Trophoblast cell (in vitro differentiated cells and primary cell): ENCODE data around the gene CLDN2.

ENCODE experiments used
- DNase-seq, 2 donors: peaks; one replicate each; pipeline ENCODE4 v3.0.0-alpha.2; 2016
- H2AFZ ChIP-seq: 2 replicates; pipeline ENCODE4 v1.6.1; 2013; ENCODE audit warnings: low read length, moderate library complexity, mild to moderate bottlenecking; ENCODE audit not compliant: insufficient read depth, poor library complexity
- H2AK5ac ChIP-seq: 2 replicates; pipeline ENCODE4 v1.6.1; 2013; ENCODE audit warnings: mild to moderate bottlenecking, low read length
- H2BK120ac ChIP-seq: 2 replicates; pipeline ENCODE4 v1.6.1; 2013; ENCODE audit warnings: low read length, mild to moderate bottlenecking, moderate library complexity; ENCODE audit not compliant: insufficient read depth, poor library complexity
- H2BK12ac ChIP-seq: 2 replicates; pipeline ENCODE4 v1.6.1; 2013; ENCODE audit warnings: mild to moderate bottlenecking, low read length, moderate library complexity
- H2BK5ac ChIP-seq: 2 replicates; pipeline ENCODE4 v1.6.1; 2013; ENCODE audit warnings: low read length, low read depth, moderate library complexity, mild to moderate bottlenecking; ENCODE audit not compliant: poor library complexity
- H3K14ac ChIP-seq: 2 replicates; pipeline ENCODE4 v1.6.1; 2013; ENCODE audit warnings: mild to moderate bottlenecking, low read length
- H3K18ac ChIP-seq: 2 replicates; pipeline ENCODE4 v1.6.1; 2013; ENCODE audit warnings: mild to moderate bottlenecking, low read length
- H3K23ac ChIP-seq: 2 replicates; pipeline ENCODE4 v1.6.1; 2013; ENCODE audit warnings: low read length
- H3K27ac ChIP-seq: 2 replicates; pipeline ENCODE4 v1.5.1; 2013; ENCODE audit warnings: low read depth, mild to moderate bottlenecking, inconsistent platforms, low read length, moderate library complexity
- H3K27me3 ChIP-seq: 2 replicates; pipeline ENCODE4 v1.6.1; 2013; ENCODE audit warnings: inconsistent platforms, mild to moderate bottlenecking, low read length, moderate library complexity; ENCODE audit not compliant: insufficient read depth
- H3K36me3 ChIP-seq, 2 experiments: 1 replicate in 1 of 2; 2 replicates in 1 of 2; pipeline ENCODE4 v1.6.1; 2013; ENCODE audit warnings: low read length in 2 of 2, mild to moderate bottlenecking in 2 of 2, moderate library complexity in 1 of 2; ENCODE audit not compliant: insufficient read depth in 2 of 2, control insufficient read depth in 1 of 2
- H3K4ac ChIP-seq: 2 replicates; pipeline ENCODE4 v1.6.1; 2013; ENCODE audit warnings: low read depth, mild to moderate bottlenecking, low read length, moderate library complexity
- H3K4me1 ChIP-seq, 2 experiments: 1 replicate in 1 of 2; 2 replicates in 1 of 2; pipeline ENCODE4 v1.6.1; 2013; ENCODE audit warnings: low read length in 2 of 2, mild to moderate bottlenecking in 2 of 2, moderate library complexity in 1 of 2; ENCODE audit not compliant: insufficient read depth in 2 of 2, control insufficient read depth in 1 of 2
- H3K4me2 ChIP-seq: 2 replicates; pipeline ENCODE4 v1.6.1; 2013; ENCODE audit warnings: inconsistent platforms, mild to moderate bottlenecking, low read length, moderate library complexity
- H3K4me3 ChIP-seq: 2 replicates; pipeline ENCODE4 v1.5.1; 2013; ENCODE audit warnings: mild to moderate bottlenecking, low read depth, low read length, inconsistent platforms
- H3K79me1 ChIP-seq: one replicate; pipeline ENCODE4 v1.6.1; 2013; ENCODE audit warnings: low read length
- H3K79me2 ChIP-seq: 2 replicates; pipeline ENCODE4 v1.6.1; 2013; ENCODE audit warnings: low read length, mild to moderate bottlenecking; ENCODE audit not compliant: control insufficient read depth, insufficient read depth, poor library complexity
- H3K9ac ChIP-seq: 2 replicates; pipeline ENCODE4 v1.6.1; 2013; ENCODE audit warnings: mild to moderate bottlenecking, low read length
- H3K9me3 ChIP-seq: 2 replicates; pipeline ENCODE4 v1.6.1; 2013; ENCODE audit warnings: low read depth, mild to moderate bottlenecking, control low read depth, inconsistent platforms, low read length; ENCODE audit not compliant: insufficient read depth
- H4K12ac ChIP-seq: 2 replicates; pipeline ENCODE4 v1.6.1; 2013; ENCODE audit warnings: low read depth, mild to moderate bottlenecking, low read length, moderate library complexity
- H4K8ac ChIP-seq: 2 replicates; pipeline ENCODE4 v1.6.1; 2013; ENCODE audit warnings: low read depth, mild to moderate bottlenecking, low read length, moderate library complexity
- H4K91ac ChIP-seq: one replicate; pipeline ENCODE4 v1.6.1; 2013; ENCODE audit warnings: low read depth, mild to moderate bottlenecking, low read length, moderate library complexity
- WGBS: extraction: QIAGEN DNeasy Blood & Tissue Kit; methylation state at CpG from one replicate; pipeline ENCODE4 v1.1.7; 2013; ENCODE audit warnings: missing lambda C conversion rate; ENCODE audit not compliant: insufficient read length, insufficient coverage; ENCODE audit errors: extremely low coverage; 5-methylcytosine and 5-hydroxymethylcytosine counted together

The CLDN2 gene

GRCh38 chrX:106889468-106889867 lies 30.7 kb upstream of the CLDN2 start:
- Histone ChIP-seq H2BK120ac (no peak overlapping the region), H3K79me1 (no peaks in the 10 kb centered on the region), H3K9ac (no peak overlapping the region), H4K12ac (no peak overlapping the region), H3K9me3 (no peaks in the 10 kb centered on the region), H3K18ac (no peak overlapping the region), H4K91ac (no peak overlapping the region), H2AK5ac (no peak overlapping the region), H2BK5ac (no peak overlapping the region), H3K27me3 (no peaks in the 10 kb centered on the region), H3K14ac (no peak overlapping the region), H3K79me2 (no peaks in the 10 kb centered on the region), H2AFZ (no peak overlapping the region), H3K27ac (no peak overlapping the region), H3K4me2 (no peak overlapping the region), H3K4me1 (no peaks in the 10 kb centered on the region), H3K23ac (no peak overlapping the region), H3K36me3 (no peaks in the 10 kb centered on the region), H2BK12ac (no peak overlapping the region), H4K8ac (no peak overlapping the region), H3K4me3 (no peak overlapping the region), H3K4ac (no peak overlapping the region)
- DNase-seq: no peak
- no CpG with 5 or more reads among the region's 1 CpG for WGBS

DNA sequence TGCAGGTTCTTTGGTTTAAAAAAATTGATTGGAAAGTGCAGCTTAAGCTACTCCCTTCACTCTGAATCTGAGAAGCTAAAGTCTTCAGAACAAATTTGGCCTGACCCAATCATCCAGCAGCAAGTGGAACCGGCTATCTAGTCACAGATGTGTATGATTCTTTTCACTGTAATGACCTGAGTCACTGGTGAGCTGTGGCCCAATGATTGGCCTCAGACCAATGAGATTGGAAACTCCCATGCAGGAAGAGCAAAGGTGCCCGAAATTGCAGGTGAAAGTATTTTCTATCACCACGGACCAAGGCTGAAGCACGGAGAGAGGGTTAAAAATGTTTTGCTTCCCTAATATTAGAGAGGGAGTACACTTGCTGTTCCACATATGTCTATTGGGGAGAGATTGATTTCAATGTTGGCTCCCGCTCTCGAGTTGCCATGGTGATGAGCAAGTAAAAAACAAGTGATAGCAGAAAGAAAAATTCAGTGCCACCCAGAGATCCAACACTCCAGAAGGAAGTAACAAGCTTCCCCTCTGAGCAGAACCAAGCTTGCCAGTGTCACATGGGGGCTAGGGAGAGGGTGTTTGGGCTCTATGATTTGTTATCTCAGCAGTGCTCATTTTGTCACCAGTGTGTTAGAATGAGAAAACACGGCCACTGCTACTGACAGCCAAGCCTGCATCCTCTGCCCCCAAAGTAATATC lies 28.3 kb upstream of the CLDN2 start:
- no peaks in the 10 kb centered on the region for H3K79me2 ChIP-seq
- no peak overlapping the region for H2BK12ac ChIP-seq
- H4K91ac ChIP-seq: no peak overlapping the region
- no peak overlapping the region for H3K18ac ChIP-seq
- H2AK5ac ChIP-seq: no peak overlapping the region
- no peak overlapping the region for H3K4ac ChIP-seq
- no peak overlapping the region for H3K4me2 ChIP-seq
- H3K36me3 ChIP-seq: no peaks in the 10 kb centered on the region
- no peak overlapping the region for H2AFZ ChIP-seq
- H4K12ac ChIP-seq: no peak overlapping the region
- H2BK120ac ChIP-seq: no peak overlapping the region
- H3K14ac ChIP-seq: no peak overlapping the region
- H3K23ac ChIP-seq: no peak overlapping the region
- no peaks in the 10 kb centered on the region for H3K4me1 ChIP-seq
- no peak overlapping the region for H3K27ac ChIP-seq
- H3K27me3 ChIP-seq: no peaks in the 10 kb centered on the region
- no CpG with 5 or more reads among the region's 7 CpGs for WGBS
- peak in 1 of 2 donors; percentile 8 for DNase-seq
- H4K8ac ChIP-seq: no peak overlapping the region
- H3K9ac ChIP-seq: no peak overlapping the region
- no peak overlapping the region for H2BK5ac ChIP-seq
- no peaks in the 10 kb centered on the region for H3K9me3 ChIP-seq
- no peak overlapping the region for H3K4me3 ChIP-seq
- no peaks in the 10 kb centered on the region for H3K79me1 ChIP-seq

DNA sequence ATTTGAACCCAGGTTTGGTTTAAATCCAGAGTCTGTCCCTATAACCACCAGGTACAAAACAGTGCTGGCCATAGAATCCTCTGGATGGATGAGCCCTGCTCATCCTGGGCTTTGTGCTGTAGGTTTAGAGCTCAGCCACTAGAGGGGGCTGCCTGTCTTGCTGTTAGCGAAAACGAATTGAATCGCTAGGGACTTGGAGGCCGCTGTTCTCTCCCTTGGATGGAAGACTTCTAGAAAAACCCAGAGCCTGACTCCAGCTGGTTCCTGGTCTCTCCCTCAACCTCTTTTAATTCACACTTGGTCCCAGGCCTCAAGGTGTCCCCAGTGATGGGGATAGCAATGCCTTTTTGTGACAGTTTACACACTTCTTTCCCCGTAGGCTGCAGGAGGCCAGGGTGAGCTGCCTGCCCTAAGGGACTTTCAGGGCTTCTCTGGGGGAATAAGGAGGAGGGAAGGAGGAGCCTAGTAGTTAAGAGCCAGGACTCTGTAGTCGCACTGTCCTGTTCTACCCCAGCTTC lies 25.8 kb upstream of the CLDN2 start:
- H3K79me2 ChIP-seq: no peaks in the 10 kb centered on the region
- H3K36me3 ChIP-seq: no peaks in the 10 kb centered on the region
- DNase-seq: peak; percentile 49 to 80
- H4K8ac ChIP-seq: no peak overlapping the region
- H2AK5ac ChIP-seq: no peak overlapping the region
- H4K12ac ChIP-seq: no peak overlapping the region
- H3K4me2 ChIP-seq: no peak overlapping the region
- no peak overlapping the region for H3K18ac ChIP-seq
- no peaks in the 10 kb centered on the region for H3K79me1 ChIP-seq
- no peak overlapping the region for H3K4ac ChIP-seq
- no peak overlapping the region for H3K9ac ChIP-seq
- peak overlapping the region; percentile 77 for H2AFZ ChIP-seq
- no peak overlapping the region for H3K4me3 ChIP-seq
- H3K9me3 ChIP-seq: no peaks in the 10 kb centered on the region
- H2BK120ac ChIP-seq: no peak overlapping the region
- peaks cover 0 to 3% of the 10 kb centered on the region in 2 experiments for H3K4me1 ChIP-seq
- no peaks in the 10 kb centered on the region for H3K27me3 ChIP-seq
- H3K23ac ChIP-seq: no peak overlapping the region
- no peak overlapping the region for H2BK12ac ChIP-seq
- WGBS: no CpG with 5 or more reads among the region's 6 CpGs
- H4K91ac ChIP-seq: no peak overlapping the region
- no peak overlapping the region for H3K14ac ChIP-seq
- no peak overlapping the region for H2BK5ac ChIP-seq
- H3K27ac ChIP-seq: no peak overlapping the region

DNA sequence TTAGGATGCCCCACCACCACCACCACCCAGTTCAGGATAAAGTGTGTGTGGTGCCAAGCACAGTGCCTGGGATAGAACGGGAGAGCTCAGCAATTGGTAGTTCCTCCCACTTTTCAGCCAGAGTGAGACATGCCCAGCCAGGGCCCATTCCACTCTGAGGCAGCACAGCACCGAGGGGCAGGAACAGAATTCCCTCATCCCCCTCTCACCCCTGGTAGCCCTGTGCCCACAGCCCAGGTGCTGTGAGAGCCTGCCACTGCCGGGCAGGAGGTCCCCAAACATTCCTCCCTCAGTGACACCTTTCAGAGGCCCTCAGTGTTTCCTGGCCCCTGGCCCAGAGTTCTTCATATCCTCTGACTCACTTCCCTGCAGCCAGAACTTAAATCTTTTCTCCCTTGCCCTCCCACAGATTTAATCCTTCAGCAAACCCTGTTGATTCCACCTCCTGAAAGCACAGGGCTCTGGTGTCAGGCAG lies 25.2 kb upstream of the CLDN2 start:
- WGBS: no CpG with 5 or more reads among the region's 3 CpGs
- Histone ChIP-seq H3K27ac (no peak overlapping the region), H2BK12ac (no peak overlapping the region)

More for the DNA sequence above, 25.2 kb upstream of the CLDN2 start:
- Histone ChIP-seq H4K91ac (no peak overlapping the region), H2AFZ (no peak overlapping the region), H3K18ac (no peak overlapping the region), H4K8ac (no peak overlapping the region), H3K9me3 (no peaks in the 10 kb centered on the region), H3K4me2 (no peak overlapping the region), H2AK5ac (no peak overlapping the region), H3K4me1 (peaks cover 0 to 3% of the 10 kb centered on the region in 2 experiments), H3K23ac (no peak overlapping the region), H3K36me3 (no peaks in the 10 kb centered on the region), H3K4ac (no peak overlapping the region), H3K79me1 (no peaks in the 10 kb centered on the region), H2BK120ac (no peak overlapping the region), H2BK5ac (no peak overlapping the region), H3K27me3 (no peaks in the 10 kb centered on the region), H3K9ac (no peak overlapping the region), H3K14ac (no peak overlapping the region), H3K79me2 (no peaks in the 10 kb centered on the region), H3K4me3 (no peak overlapping the region), H4K12ac (no peak overlapping the region)
- DNase-seq: no peak
